Mesothelial cell of epicardium (in vitro differentiated cells): Measurements from ENCODE around the gene SLC38A7. TPM values are rescaled to one million over a fixed set of nuclear protein-coding genes. Genes with fewer than 3 reads are reported as not detected.
A peak's percentile ranks its signal among the peaks of the same experiment; 100 is the strongest.

Experiments
- DNase-seq, 2 experiments: peaks; one replicate each; pipeline ENCODE4 v3.0.0; 2021; ENCODE audit warnings: low spot score in 2 of 2; ENCODE audit not compliant: unreplicated experiment in 2 of 2
- H3K27ac Mint-ChIP-seq: 2 replicates; pipeline ENCODE4 v1.8.0; 2021; ENCODE audit warnings: mixed read lengths
- H3K27me3 Mint-ChIP-seq: 2 replicates; pipeline ENCODE4 v1.8.0; 2021; ENCODE audit warnings: low read depth, mixed read lengths
- H3K36me3 Mint-ChIP-seq: 2 replicates; pipeline ENCODE4 v1.8.0; 2021; ENCODE audit warnings: mixed read lengths
- H3K4me1 Mint-ChIP-seq: 2 replicates; pipeline ENCODE4 v1.8.0; 2021; ENCODE audit warnings: mixed read lengths
- H3K4me3 Mint-ChIP-seq: 2 replicates; pipeline ENCODE4 v1.8.0; 2021; ENCODE audit warnings: mild to moderate bottlenecking, moderate library complexity, mixed read lengths
- H3K9me3 Mint-ChIP-seq: 2 replicates; pipeline ENCODE4 v1.8.0; 2021; ENCODE audit warnings: mixed read lengths
- CTCF ChIP-seq: fragments of 200-600 bp; sonication (generic); IDR thresholded peaks from one replicate; pipeline ENCODE4 v1.5.0; 2021; ENCODE audit warnings: antibody characterized with exemption; ENCODE audit not compliant: unreplicated experiment
- total RNA-seq: library from RNA; stranded (reverse); gene quantifications from 3 replicates; pipeline ENCODE4 v1.2.1, GENCODE V29; 2021

SLC38A7 gene, protein sequence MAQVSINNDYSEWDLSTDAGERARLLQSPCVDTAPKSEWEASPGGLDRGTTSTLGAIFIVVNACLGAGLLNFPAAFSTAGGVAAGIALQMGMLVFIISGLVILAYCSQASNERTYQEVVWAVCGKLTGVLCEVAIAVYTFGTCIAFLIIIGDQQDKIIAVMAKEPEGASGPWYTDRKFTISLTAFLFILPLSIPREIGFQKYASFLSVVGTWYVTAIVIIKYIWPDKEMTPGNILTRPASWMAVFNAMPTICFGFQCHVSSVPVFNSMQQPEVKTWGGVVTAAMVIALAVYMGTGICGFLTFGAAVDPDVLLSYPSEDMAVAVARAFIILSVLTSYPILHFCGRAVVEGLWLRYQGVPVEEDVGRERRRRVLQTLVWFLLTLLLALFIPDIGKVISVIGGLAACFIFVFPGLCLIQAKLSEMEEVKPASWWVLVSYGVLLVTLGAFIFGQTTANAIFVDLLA
- total RNA-seq = 29.0 to 33.0 TPM (median 29.8 TPM) in 3 replicates

GRCh38 chr16:58684354-58685083 lies at the start of gene SLC38A7:
Gene SLC38A7, minus strand, starts transcription at chr16:58684770. Its CDS starts 4,644 bp downstream, at chr16:58680126.
- H3K36me3 Mint-ChIP-seq = peaks cover 4% of the 10 kb centered on the region
- peak; percentile 64 to 80 for DNase-seq
- TF ChIP-seq CTCF = no peak
- peaks cover 4% of the 10 kb centered on the region for H3K27me3 Mint-ChIP-seq
- no peaks in the 10 kb centered on the region for H3K9me3 Mint-ChIP-seq
- H3K27ac Mint-ChIP-seq = peak within 1 kb of the TSS; percentile 87
- H3K4me1 Mint-ChIP-seq = peaks cover 13% of the 10 kb centered on the region
- H3K4me3 Mint-ChIP-seq = peak within 1 kb of the TSS; percentile 93

DNA sequence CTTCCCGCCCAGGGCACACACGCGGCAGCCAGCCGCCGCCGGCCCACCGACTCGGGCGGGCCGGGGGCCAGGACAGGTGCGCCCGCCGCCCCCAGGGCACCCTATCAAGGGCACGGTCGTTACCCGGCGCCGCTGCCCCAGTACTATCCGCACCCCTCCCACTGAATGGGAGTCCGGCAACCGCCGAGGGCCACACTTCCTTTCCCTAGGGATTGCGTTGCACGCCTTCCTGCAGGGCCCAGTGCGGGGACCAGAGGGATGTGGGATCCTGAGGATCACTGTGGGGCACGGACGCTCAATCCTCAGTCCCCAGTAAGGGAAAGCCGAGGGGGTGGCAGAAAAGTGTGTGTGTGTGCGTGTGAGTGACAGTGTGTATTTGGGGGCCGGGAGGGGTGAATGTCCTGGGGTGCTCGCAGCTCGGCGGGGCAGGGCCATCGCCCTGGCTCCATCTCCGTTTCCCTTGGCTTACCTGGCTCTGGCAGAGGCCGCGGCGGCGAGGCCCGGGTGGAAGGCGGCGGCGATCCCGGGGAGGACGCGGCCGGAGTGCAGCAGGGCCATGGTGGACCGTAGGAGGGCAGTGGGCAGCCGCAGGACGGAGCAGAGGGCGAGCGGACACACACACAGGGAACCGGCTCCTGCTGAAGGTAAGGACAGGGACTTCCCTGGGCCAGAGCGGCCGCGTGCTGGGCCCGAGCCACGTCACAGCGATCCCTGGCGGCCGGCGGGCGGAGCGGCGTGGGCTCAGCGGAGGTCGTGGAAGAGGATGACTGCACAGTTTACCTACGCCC lies 49.3 kb upstream of the SLC38A7 start, which contains the start of gene GOT2:
Gene GOT2 (minus strand): TSS at position 646 of the 788 bp plus-strand sequence. CDS start 88 bp downstream, at position 558.
- H3K4me3 Mint-ChIP-seq = peak within 1 kb of the TSS; percentile 98
- H3K36me3 Mint-ChIP-seq = peaks cover 3% of the 10 kb centered on the region
- no peaks in the 10 kb centered on the region for H3K9me3 Mint-ChIP-seq
- peaks cover 16% of the 10 kb centered on the region for H3K4me1 Mint-ChIP-seq
- peak; percentile 56 to 83 for DNase-seq
- no peak for TF ChIP-seq CTCF
- no peaks in the 10 kb centered on the region for H3K27me3 Mint-ChIP-seq
- H3K27ac Mint-ChIP-seq = peak within 1 kb of the TSS; percentile 90

DNA sequence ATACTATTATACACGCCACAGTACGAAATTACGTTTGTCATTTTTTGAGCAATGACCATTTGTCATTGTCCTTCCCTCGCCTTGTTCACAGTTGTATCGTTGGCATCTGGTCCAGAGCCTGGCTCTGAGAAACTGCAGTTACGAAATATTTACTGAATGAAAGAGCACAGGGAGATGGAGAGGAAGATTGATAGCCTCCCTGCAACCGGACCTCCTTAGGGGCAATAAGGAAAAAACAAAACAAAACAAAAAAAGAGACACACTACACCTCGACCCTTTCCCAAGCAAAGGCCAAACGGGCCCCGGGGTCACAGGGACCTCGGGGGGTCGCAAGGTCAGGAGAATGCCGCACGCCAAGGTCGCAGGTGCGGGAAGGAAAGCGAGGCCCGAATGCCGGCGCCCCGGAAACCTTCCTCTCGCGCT lies 48.7 kb upstream of the SLC38A7 start:
- H3K4me3 Mint-ChIP-seq = peak overlapping the region; percentile 98
- peak overlapping the region; percentile 56 for H3K27ac Mint-ChIP-seq
- no peaks in the 10 kb centered on the region for H3K9me3 Mint-ChIP-seq
- H3K4me1 Mint-ChIP-seq = peaks cover 16% of the 10 kb centered on the region
- H3K36me3 Mint-ChIP-seq = peaks cover 3% of the 10 kb centered on the region
- no peaks in the 10 kb centered on the region for H3K27me3 Mint-ChIP-seq
- DNase-seq = no peak
- no peak for TF ChIP-seq CTCF

DNA sequence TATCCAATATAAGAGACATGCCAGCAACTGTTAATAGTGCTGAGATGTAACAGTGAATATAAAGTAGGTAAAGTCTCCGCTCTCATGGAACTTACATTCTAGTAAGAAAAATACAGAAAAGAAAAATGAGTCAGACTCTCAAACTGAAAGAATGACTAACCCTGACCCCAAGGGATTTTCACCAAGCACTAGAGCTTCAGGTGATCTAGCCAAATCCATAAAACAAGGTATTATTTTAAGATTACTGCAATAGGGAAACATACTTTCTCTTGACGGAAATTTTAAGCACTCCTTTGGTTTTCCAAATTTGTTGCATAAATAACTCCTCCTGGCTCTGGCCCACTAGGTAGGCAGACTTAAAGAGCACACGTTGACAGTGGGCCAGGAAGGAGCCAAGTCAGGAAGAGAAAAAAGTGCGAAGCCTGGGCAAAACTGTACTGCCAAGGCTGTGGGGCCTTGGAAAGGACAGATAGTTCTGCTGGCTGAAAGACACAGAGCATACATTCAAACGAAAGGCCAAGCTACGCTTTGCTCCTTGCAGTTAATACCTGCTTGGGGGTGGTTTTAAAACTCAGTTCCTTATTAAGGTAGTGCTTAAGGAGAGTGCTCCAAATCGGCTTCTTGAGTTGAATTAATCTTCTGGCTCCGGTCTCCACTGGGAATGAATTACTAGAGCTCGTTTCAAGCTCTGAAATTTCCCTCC lies 48.1 kb upstream of the SLC38A7 start:
- Mint-ChIP-seq H3K27me3 (no peaks in the 10 kb centered on the region), H3K4me3 (peak overlapping the region; percentile 98), H3K36me3 (peaks cover 3% of the 10 kb centered on the region), H3K4me1 (peaks cover 16% of the 10 kb centered on the region), H3K9me3 (no peaks in the 10 kb centered on the region), H3K27ac (peak overlapping the region; percentile 56)
- DNase-seq = no peak
- TF ChIP-seq CTCF = no peak
